GM12891 (cell line): ENCODE data around the gene CYP2A6.

Source experiments
- PAX5 ChIP-seq: IDR thresholded peaks from 2 replicates; pipeline ENCODE4 v1.6.1; 2011; ENCODE audit warnings: low read length, moderate library complexity, mild to moderate bottlenecking; ENCODE audit not compliant: insufficient read depth, severe bottlenecking
- POLR2A ChIP-seq: IDR thresholded peaks from 2 replicates; pipeline ENCODE4 v1.6.1; 2011; ENCODE audit warnings: low read depth, low read length, control low read depth
- POLR2AphosphoS5 ChIP-seq: IDR thresholded peaks from 2 replicates; pipeline ENCODE4 v1.6.1; 2011; ENCODE audit warnings: low read depth, low read length, control low read depth

- TF ChIP-seq POLR2A: no peak
- TF ChIP-seq PAX5: no peak
- TF ChIP-seq POLR2AphosphoS5: no peak
Measured at GRCh38 chr19:40801426-40802299, 48.6 kb downstream of the CYP2A6 start.
